GM12891 (cell line): ENCODE data around the gene HS2ST1.

Experiments
- PAX5 ChIP-seq: IDR thresholded peaks from 2 replicates; pipeline ENCODE4 v1.6.1; 2011; ENCODE audit warnings: low read length, moderate library complexity, mild to moderate bottlenecking; ENCODE audit not compliant: insufficient read depth, severe bottlenecking
- POLR2A ChIP-seq: IDR thresholded peaks from 2 replicates; pipeline ENCODE4 v1.6.1; 2011; ENCODE audit warnings: low read depth, low read length, control low read depth
- POLR2AphosphoS5 ChIP-seq: IDR thresholded peaks from 2 replicates; pipeline ENCODE4 v1.6.1; 2011; ENCODE audit warnings: low read depth, low read length, control low read depth
- SPI1 ChIP-seq: IDR thresholded peaks from 2 replicates; pipeline ENCODE4 v1.6.1; 2011; ENCODE audit warnings: low read depth, low read length, control low read depth
- TAF1 ChIP-seq: IDR thresholded peaks from 2 replicates; pipeline ENCODE4 v1.6.1; 2011; ENCODE audit warnings: low read depth, low read length, control low read depth

DNA sequence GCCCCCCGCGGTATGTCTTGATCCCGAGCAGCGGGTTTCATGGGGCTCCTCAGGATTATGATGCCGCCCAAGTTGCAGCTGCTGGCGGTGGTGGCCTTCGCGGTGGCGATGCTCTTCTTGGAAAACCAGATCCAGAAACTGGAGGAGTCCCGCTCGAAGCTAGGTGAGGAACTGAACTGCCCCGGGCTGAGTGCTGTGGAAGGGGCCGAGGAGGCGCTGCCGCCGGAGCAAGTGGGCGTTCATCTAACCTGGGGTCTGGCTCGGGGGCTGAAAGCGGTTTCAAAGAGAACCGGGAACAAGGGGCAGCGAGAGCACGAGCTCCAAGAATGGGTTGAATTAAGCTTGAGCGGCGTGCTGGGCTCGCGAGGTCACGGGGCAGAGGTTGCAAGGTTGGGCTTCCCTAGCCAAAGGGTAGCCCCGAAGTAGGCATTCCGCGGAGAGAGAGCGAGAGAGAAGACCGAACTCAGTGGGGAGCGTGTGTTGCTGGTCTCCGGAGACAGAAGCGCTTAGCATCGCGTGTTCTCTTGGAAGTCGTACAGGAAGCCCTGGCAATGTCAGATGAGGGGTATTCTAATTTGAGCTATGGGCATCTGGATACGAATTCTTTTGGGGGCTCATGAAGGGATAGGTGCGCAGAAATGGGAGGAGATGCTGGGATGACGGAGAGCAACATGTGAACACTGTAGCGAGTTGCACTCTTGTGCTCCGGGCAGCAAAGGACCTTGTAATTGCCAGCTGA lies 732 bp downstream of the HS2ST1 start:
- TF ChIP-seq POLR2A: 0 out of 2 replicates have a peak, but pooled peaks have one; percentile 36
- TF ChIP-seq TAF1: peak; percentile 55; the same call in 1 of the 2 replicates
- TF ChIP-seq POLR2AphosphoS5: no peak
- TF ChIP-seq SPI1: no peak
- no peak for TF ChIP-seq PAX5
